Sigmoid colon (tissue), 7 donors: Measurements from ENCODE around the gene RBFOX2. TPM values are rescaled to one million over a fixed set of nuclear protein-coding genes. Genes with fewer than 3 reads are reported as not detected.

Experiments used
- DNase-seq: peaks from one replicate; pipeline ENCODE4 v3.0.0-alpha.2; 2019
- H3K27ac ChIP-seq, 4 donors: fragments of 200-600 bp; sonication (generic); one replicate each; pipeline ENCODE4 v1.5.1; 2016 to 2019; ENCODE audit warnings: mild to moderate bottlenecking in 1 of 4
- H3K27me3 ChIP-seq, 3 donors: fragments of 200-600 bp; sonication (generic); one replicate each; pipeline ENCODE4 v1.5.1; 2019; ENCODE audit warnings: mild to moderate bottlenecking in 1 of 3
- H3K36me3 ChIP-seq, 4 donors: fragments of 200-600 bp; sonication (generic); one replicate each; pipeline ENCODE4 v1.5.1; 2016 to 2019
- H3K4me1 ChIP-seq, 4 donors: fragments of 200-600 bp; sonication (generic); one replicate each; pipeline ENCODE4 v1.5.1; 2017 to 2019
- H3K4me3 ChIP-seq, 4 donors: fragments of 200-600 bp; sonication (generic); one replicate each; pipeline ENCODE4 v1.5.1; 2017 to 2019; ENCODE audit warnings: mild to moderate bottlenecking in 2 of 4, moderate library complexity in 1 of 4
- H3K9me3 ChIP-seq, 4 donors: fragments of 200-600 bp in 3 of 4; sonication (generic) in 3 of 4; one replicate each; pipeline versions ENCODE4 v1.5.1 to v1.6.1; 2013 to 2019
- EP300 ChIP-seq, 4 donors: sonication (generic); formaldehyde crosslinking; IDR thresholded peaks; one replicate each; pipeline ENCODE4 v1.6.1; 2017; ENCODE audit warnings: antibody characterized with exemption in 4 of 4
- POLR2A ChIP-seq, 2 donors: fragments of 450-650 bp; IDR thresholded peaks; one replicate each; pipeline ENCODE4 v1.6.1; 2016; ENCODE audit warnings: antibody characterized with exemption in 2 of 2, mild to moderate bottlenecking in 2 of 2, moderate library complexity in 2 of 2
- POLR2AphosphoS5 ChIP-seq, 4 donors: sonication (generic); formaldehyde crosslinking; IDR thresholded peaks; one replicate each; pipeline ENCODE4 v1.6.1; 2017; ENCODE audit warnings: antibody characterized with exemption in 4 of 4
- WGBS, 2 donors: extraction: QIAGEN DNeasy Blood & Tissue Kit; methylation state at CpG; one replicate each; pipeline ENCODE4 v1.1.7; 2013; 5-methylcytosine and 5-hydroxymethylcytosine counted together
- intact Hi-C: fragments of 100-400 bp; cut with DNase I; formaldehyde crosslinking; loops from one replicate; pipeline ENCODE4 v1.15.1; 2023
- polyA plus RNA-seq, 3 donors: library from polyadenylated mRNA; stranded (reverse); fragments of 200-250 nt; gene quantifications; one replicate each; pipeline ENCODE4 v1.2.3, GENCODE V29; 2013
- total RNA-seq, 4 donors: library from RNA; depleted of rRNA; stranded (reverse); fragments of >200 nt; gene quantifications; one replicate each; pipeline ENCODE4 v1.1.0, GENCODE V29; 2016
- TF ChIP-seq, protein P1 (sequence below), 4 experiments: fragments of 450-650 bp in 3 of 4; fragments of 200-600 bp in 1 of 4; IDR thresholded peaks; one replicate each; pipeline ENCODE4 v1.5.1; 2016 to 2019; ENCODE audit warnings: antibody characterized with exemption in 4 of 4, mild to moderate bottlenecking in 3 of 4, moderate library complexity in 2 of 4
- donor health status: healthy with polysubstance abuse.
- donor health status: Bipolar disorder and iron deficiency.
- donor health status: healthy.

Gene RBFOX2
- total and polyA plus RNA-seq, 7 donors: 11.6 to 164 (median 138) TPM

DNA sequence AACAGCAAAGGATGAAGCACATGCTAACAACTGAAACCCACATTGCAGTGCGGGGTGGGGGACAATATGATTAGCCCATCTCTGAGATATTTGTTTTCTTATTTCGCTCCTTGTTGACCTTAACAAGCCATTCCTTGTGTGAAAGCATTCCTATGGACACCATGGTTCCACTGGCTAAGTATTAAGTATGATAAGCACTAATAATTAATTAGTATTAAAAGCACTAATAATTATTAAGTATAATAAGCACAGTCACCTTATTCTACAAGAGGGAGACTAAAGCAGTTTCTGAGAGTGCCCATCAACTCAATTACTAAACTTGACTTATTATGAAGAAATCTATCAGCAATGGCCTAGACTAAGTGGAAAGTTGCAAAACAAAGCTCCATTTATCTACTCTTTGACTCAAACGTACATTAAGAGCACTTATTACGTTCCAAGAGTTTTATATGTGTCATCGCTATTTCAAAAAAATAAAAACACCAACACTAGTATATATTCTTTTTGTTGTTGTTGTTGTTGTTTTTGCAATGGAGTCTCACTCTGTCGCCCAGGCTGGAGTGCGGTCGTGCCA, 65.3 kb downstream of the RBFOX2 start:
- Histone ChIP-seq H3K27ac (no peak overlapping the region), H3K4me1 (peaks cover 0 to 69% (median 51%) of the 10 kb centered on the region in 4 donors), H3K4me3 (no peak overlapping the region), H3K27me3 (no peaks in the 10 kb centered on the region), H3K36me3 (no peaks in the 10 kb centered on the region), H3K9me3 (no peaks in the 10 kb centered on the region)
- TF ChIP-seq EP300 (IDR thresholded peaks at IDR 0.05) (no peak), POLR2AphosphoS5 (IDR thresholded peaks at IDR 0.05) (no peak), POLR2A (IDR thresholded peaks at IDR 0.05) (no peak)
- TF ChIP-seq, protein P1, sequence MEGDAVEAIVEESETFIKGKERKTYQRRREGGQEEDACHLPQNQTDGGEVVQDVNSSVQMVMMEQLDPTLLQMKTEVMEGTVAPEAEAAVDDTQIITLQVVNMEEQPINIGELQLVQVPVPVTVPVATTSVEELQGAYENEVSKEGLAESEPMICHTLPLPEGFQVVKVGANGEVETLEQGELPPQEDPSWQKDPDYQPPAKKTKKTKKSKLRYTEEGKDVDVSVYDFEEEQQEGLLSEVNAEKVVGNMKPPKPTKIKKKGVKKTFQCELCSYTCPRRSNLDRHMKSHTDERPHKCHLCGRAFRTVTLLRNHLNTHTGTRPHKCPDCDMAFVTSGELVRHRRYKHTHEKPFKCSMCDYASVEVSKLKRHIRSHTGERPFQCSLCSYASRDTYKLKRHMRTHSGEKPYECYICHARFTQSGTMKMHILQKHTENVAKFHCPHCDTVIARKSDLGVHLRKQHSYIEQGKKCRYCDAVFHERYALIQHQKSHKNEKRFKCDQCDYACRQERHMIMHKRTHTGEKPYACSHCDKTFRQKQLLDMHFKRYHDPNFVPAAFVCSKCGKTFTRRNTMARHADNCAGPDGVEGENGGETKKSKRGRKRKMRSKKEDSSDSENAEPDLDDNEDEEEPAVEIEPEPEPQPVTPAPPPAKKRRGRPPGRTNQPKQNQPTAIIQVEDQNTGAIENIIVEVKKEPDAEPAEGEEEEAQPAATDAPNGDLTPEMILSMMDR (IDR thresholded peaks at IDR 0.05): no peak
- DNase-seq: no peak
- 95 to 96% methylated on average over 8 of the region's 8 CpGs for WGBS, 2 donors
- intact Hi-C loops: no loop called here

DNA sequence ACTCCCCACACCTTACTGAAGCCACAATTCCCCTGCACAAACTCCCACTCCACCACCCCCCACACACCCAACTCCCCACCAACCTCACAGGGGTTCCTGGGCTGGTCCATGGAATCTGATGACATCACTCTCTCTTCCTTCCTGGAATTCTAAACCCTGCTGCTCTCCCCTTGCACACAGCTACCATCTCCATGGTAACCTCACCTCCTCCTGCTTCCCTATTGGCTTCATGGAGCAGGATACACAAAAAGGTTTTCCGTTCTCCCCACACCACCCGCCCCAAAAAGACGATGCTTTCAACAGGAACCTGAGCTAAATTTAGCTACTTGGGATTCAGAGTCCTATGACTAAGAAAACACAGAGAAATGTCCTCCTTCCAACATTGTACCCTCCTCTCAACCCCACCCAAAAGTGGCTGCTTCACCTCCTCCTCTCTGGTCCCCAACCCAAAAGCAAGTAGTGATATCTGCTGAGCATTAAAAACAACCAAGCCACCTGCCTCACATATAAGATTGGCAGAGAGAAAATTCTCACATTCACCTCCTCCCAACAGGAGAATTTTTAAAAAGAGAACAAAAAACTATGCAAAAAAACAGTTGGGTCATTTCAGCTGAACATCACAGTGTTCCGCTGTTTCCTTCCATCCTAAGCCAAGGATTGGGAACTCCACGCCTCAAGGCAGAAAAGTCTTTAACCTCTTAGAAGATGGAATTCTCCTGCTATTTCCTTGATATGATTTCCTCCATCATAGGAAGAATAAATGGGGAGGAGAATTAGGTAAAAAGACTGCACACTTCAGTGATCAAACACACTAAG, 66.9 kb downstream of the RBFOX2 start:
- intact Hi-C loops: no loop called here
- peak; percentile 80 for DNase-seq
- peak overlapping the region; percentile 41 to 77 (median 58) for H3K27ac ChIP-seq
- no peaks in the 10 kb centered on the region for H3K9me3 ChIP-seq
- H3K27me3 ChIP-seq: no peaks in the 10 kb centered on the region
- peaks cover 0 to 55% (median 47%) of the 10 kb centered on the region in 4 donors for H3K4me1 ChIP-seq
- H3K4me3 ChIP-seq: peak overlapping the region in 1 of 4 donors; percentile 30
- TF ChIP-seq POLR2AphosphoS5 (IDR thresholded peaks at IDR 0.05) (peak in 2 of 4 donors; percentile 5 to 33), POLR2A (IDR thresholded peaks at IDR 0.05) (no peak)
- H3K36me3 ChIP-seq: no peaks in the 10 kb centered on the region
- 65 to 83% methylated on average over 5 of the region's 5 CpGs for WGBS, 2 donors

DNA sequence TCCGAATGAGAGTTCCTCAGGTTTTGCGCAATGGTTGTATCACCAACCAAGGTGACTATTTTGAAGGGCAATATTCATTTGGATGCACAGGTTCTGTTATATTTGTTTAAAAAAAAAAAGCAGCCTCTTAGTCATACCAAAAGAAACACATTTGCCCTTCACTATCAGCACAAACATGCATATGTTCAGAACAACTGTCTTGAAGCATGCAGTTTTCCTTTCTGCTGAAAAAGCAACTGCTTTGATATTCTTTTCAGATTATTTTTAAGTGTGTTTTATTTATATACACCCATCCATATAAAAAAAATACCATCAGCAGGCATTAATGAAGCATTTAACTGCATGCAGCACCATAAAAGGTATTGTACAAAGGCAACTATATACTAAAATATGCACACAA, 67.8 kb downstream of the RBFOX2 start:
- DNase-seq: no peak
- Histone ChIP-seq H3K36me3 (no peaks in the 10 kb centered on the region), H3K4me3 (peak overlapping the region in 1 of 4 donors; percentile 30), H3K27me3 (no peaks in the 10 kb centered on the region), H3K9me3 (no peaks in the 10 kb centered on the region), H3K4me1 (peaks cover 0 to 50% (median 43%) of the 10 kb centered on the region in 4 donors), H3K27ac (peak overlapping the region; percentile 41 to 77 (median 58))
- 98% methylated on average over 2 of the region's 2 CpGs for WGBS, 2 donors
- intact Hi-C loops: no loop called here
- TF ChIP-seq, protein P1 (IDR thresholded peaks at IDR 0.05): no peak
- TF ChIP-seq POLR2AphosphoS5 (IDR thresholded peaks at IDR 0.05) (no peak), POLR2A (IDR thresholded peaks at IDR 0.05) (no peak), EP300 (IDR thresholded peaks at IDR 0.05) (no peak)

DNA sequence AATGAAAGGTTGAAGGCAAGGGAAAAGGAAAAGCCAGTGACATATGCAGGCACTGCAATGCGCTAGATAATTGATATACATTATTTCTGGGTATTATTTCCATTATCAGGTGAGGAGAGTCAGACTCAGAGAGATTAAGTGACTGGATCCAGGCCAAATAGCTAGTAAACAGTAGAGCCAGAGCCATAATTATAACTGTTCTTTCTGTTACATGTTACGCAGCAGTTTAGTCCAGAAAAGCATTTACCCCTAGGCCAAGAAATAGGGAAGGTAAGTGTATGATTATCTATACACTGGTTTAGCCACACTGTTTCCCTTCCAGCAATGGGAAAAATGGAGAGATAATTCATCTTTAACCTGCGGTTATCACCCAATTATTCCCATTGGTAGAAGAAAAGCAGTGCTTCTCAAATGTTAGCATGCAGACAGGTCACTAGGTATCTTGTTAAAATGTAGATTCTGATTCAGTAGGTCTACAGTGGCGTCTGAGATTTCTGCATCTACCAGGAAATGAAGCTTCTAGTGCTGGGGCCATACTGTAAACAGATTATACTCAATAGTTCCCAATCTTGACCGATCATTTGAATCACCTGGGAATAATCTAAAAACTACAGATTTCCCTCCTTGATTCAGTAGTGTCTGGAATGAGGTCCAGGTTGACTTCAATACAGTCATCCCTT, 69.4 kb downstream of the RBFOX2 start:
- DNase-seq: no peak
- TF ChIP-seq POLR2A (IDR thresholded peaks at IDR 0.05) (no peak), EP300 (IDR thresholded peaks at IDR 0.05) (no peak), POLR2AphosphoS5 (IDR thresholded peaks at IDR 0.05) (no peak)
- TF ChIP-seq, protein P1 (IDR thresholded peaks at IDR 0.05): no peak
- intact Hi-C loops: no loop called here

DNA sequence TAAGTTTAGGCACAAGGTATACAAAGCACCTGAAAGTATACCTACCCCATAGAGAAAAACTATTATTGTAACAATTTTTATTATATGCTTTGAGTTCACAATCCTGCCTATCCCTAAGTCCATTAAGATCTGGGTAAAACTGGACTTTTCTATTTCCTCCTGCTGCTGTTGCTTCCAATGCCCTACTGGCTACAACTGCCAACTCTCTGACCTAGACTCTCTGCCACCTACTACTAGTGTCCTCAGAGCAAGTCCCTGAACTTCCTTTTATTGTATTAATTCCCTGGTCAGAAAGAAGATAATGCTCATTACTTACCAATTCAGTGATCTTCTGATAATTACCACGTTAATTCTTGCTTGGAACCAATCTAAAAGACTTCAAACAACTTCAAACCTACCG, 70.3 kb downstream of the RBFOX2 start:
- no peaks in the 10 kb centered on the region for H3K9me3 ChIP-seq
- H3K27ac ChIP-seq: no peak overlapping the region
- WGBS, 2 donors: 86 to 95% methylated on average over 2 of the region's 2 CpGs
- no peaks in the 10 kb centered on the region for H3K36me3 ChIP-seq
- H3K27me3 ChIP-seq: no peaks in the 10 kb centered on the region
- H3K4me1 ChIP-seq: peaks cover 0 to 48% (median 43%) of the 10 kb centered on the region in 4 donors
- intact Hi-C loops: no loop called here
- TF ChIP-seq POLR2A (IDR thresholded peaks at IDR 0.05): no peak
- no peak for TF ChIP-seq POLR2AphosphoS5 (IDR thresholded peaks at IDR 0.05)
- TF ChIP-seq, protein P1 (IDR thresholded peaks at IDR 0.05): no peak
- no peak for TF ChIP-seq EP300 (IDR thresholded peaks at IDR 0.05)
- no peak for DNase-seq
- no peak overlapping the region for H3K4me3 ChIP-seq

More for the DNA sequence above, 69.4 kb downstream of the RBFOX2 start:
- Histone ChIP-seq H3K27ac (peak overlapping the region in 3 of 4 donors; percentile 16 to 55 (median 43)), H3K4me3 (no peak overlapping the region), H3K27me3 (no peaks in the 10 kb centered on the region), H3K9me3 (no peaks in the 10 kb centered on the region), H3K4me1 (peaks cover 0 to 49% (median 43%) of the 10 kb centered on the region in 4 donors), H3K36me3 (no peaks in the 10 kb centered on the region)
- WGBS, 2 donors: 93 to 95% methylated on average over 5 of the region's 5 CpGs
